ENCODE measurements around the gene CSDE1.

Gene CSDE1

DNA sequence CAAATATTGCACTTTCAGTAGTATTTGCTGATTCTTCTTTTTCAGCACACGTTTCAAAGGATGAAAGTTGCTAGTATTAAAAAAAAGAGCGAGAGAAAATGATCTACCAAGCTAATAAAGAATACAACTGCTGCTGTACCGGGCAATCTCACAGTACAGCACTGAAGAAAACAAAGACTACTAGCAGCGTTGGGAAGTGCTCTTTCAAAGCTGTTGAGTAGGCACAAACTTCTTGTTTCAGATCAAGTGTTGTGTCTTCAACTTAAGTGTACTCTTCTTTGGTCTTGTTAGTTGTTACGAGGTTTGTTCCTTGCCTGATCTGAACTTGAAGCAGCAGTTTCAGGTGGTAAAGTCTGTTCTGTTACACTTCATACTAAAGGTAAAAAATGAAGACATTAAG is 7.9 kb downstream of the CSDE1 start:
- no peak for DNase-seq (ENCODE audit: low spot score)

DNA sequence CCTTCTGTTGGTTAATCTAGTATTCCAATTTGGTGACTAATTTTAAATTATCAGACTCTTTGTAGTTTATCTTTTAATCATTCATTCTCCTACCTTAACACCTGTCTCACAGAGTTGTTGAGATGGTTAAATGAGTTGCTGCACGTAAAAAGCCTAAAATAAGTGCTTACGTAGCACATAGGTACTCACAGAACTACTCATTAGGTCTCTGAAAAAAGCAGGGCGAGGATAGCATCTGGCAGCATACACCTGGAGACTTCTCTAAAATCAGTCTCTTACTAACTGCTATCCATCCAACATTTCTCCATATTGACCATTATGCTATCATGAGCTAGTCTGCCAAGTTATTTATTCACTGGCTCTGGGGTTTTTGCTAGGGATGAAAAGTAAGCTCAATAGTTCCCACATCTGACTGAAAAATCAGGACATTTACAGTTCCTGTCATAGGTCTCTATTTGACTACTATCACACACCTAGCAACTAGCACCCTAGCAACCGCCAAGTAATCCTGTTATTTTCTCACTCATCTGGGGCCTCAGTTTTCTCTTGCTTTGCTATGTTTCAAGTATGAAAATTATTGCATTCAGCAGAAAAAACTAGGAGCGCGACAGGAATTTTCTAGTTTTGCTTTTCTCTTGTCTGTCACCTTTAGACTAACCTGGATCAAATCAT is 11.2 kb downstream of the CSDE1 start:
- DNase-seq (ENCODE audit: low spot score), result no peak

DNA sequence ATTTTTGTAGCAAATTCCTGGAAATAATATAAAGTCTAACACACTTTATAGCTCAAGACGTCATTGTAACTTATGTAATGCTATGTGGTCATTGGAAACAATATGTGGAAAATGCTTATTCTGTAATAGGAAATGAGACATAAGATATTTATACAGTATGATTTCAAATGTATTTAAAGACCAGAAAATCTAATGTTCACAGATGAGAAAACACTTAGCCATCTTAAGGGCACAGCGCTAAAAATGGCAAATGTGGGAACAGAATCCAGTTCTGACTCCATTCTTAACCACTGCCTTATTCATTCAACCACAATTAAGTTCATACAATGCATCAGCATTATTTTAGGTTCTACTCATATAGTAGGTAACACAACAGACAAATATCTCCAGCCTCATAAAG is 12.5 kb downstream of the CSDE1 start:
- no peak for DNase-seq (ENCODE audit: low spot score)

DNA sequence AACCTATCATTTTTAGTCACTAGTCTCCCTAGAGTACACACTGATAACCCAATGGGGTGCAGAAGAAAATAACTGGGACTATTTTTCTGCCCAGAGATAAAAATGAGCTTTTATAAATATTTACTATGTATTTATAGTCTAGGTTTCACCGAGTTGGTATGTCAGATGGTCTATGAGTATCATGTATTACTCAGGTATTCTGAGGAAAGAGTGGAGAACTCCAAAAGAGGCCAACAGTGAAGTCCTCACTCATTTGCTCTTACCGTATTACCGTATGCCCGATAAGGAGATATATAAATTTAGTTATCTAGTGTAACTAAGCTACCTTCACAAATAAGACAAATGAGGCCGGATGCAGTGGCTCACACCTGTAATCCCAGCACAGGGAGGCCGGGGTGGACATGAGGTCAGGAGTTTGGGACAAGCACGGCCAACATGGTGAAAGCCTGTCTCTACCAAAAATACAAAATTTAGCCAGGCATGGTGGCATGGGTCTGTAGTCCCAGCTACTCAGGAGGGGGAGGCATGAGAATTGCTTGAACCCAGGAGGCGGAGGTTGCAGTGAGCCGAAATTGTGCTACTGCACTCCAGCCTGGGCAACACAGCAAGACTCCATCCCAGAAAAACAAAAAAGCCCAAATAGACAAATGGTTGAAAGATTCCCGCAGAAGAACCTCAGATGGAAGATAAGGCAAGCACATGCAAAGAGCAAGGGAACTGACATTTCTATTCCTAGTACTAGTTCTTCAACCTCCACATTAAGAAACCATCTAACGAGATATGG is 15.6 kb downstream of the CSDE1 start:
- DNase-seq (ENCODE audit: low spot score), result no peak

DNA sequence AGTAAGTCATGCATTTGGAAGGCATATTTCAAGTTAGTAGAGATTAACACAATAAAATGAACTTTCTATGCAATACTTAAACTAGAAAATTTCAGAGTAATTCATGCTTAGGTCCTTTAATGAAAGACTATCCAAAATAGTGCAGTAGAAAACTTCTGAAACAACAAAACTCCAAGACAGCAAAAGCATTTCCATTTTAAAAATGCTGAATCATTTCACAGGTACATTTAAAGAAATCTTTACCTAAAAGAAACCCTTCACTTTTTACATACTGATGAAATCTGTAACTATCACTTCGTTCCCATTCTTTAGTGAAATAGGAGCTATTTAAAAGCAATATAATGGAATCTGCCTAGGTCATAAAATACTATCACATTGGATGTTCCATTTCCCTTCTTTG is 17.5 kb downstream of the CSDE1 start:
- no peak for DNase-seq (ENCODE audit: low spot score)

DNA sequence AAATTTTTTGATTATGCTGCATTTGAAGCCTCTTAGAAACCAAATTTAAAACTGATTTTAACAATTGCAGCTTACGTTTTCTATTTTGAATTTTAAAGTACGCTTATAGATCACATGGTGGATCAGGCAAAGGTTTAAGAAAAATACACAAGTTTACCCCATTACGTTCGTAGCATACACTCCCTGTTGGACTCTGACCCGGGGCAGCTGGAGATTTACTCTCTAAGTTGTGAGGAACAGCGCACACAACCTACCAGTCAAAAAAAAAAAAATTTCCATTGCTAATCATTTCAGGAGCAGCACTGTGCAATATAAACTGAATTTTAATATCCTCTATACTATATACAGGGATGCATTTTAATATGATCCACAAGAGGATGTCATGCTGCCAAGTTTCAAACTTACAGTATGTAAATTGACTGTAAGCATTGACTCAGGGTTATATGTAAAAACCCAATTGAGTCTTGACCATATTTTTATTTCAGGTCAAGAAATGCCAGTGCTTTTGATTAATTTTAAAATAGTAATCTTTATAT is 20.4 kb downstream of the CSDE1 start:
- no peak for DNase-seq (ENCODE audit: low spot score)

DNA sequence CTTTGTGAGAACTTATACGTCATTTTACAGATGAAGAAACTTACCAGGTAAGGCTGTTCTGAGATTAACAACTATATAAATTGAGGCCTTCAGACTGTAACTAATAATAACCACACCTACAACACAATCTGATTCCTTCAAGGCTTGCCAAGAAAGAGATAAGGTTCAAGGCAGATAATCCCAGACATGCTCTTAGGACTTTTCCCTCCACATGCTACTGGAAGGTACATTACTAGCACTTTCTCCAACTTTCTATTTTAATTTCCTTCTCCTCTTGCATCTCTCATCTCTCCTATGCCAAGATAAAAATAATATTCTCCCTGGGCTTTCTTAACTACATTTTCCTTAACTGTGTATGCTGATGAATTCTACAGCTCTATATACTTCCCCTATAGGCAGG is 22.3 kb downstream of the CSDE1 start:
- DNase-seq (ENCODE audit: low spot score), result no peak

DNA sequence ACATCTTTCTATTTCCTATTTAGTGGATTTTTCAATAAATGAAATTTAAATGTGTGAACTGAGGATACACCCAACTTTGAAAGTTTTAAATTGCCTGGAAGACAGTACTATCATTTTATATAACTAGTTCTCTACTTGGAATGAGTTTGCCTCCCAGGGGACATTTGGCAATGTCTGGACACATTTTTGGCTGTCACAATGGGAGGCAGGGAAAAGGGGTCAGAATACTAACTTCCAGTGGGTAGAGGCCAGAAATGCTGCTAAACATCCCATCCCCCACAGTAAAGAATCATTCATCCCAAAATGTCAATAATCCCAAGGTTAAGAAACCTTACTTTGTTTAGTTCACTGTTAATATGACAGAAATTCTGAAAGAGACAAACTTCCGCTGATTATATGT is 28.0 kb downstream of the CSDE1 start:
- no peak for DNase-seq (ENCODE audit: low spot score)

DNA sequence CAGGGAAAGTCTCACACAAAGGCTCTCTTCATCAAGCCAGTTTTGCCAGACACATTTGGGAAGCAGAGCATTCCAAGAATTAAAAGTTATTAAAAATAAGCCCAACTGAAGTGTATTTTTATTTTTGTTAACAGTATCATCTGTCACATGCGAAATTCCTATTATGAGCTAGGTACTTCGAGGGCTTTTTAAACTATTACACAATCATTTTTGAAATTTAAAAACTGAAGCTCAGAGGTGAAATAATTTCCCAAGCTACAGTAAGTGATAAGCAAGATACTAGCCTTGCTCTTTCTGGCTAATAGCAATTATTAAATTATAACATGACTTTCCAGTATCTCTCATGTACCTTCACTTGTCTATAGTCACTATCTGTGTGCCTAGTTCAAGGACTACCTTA is 29.2 kb downstream of the CSDE1 start:
- DNase-seq (ENCODE audit: low spot score), result no peak

DNA sequence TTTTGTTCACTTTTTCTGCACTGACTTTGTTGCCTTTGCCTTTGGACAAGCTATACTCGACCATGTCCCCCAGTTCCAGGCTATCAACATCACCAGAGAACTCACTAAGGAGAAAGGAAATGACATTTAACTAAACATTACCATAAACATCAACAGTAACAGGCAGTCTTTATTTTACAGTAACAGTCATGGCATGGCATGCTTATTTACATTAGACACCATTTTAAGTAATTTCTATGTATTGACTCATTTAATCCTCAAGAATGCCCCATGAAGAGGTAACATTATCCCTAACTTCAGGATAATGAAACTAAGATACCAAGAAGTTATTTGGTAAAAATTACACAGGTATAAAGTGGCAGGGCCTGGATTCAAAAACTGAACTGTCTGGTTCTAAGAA is 32.6 kb downstream of the CSDE1 start:
- DNase-seq (ENCODE audit: low spot score), result no peak

DNA sequence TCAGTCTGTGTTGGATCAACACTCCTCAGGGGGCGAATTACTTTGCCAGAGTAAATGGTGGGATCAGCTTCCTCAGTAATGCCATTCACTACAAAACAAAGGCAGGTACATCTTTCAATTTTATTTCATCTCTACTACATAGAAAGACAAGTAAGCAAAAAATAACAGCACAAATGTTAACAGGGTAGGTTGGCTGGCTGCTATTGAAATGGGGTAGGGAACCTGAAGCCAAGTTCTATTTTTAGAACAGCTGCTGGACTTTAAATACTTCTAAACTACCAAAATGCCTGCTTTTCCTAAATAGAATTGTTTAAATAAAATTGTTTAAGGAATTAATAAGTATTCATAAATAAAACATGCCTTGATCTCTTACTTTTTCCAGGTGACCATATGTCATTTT is 33.9 kb downstream of the CSDE1 start:
- DNase-seq (ENCODE audit: low spot score), result no peak

DNA sequence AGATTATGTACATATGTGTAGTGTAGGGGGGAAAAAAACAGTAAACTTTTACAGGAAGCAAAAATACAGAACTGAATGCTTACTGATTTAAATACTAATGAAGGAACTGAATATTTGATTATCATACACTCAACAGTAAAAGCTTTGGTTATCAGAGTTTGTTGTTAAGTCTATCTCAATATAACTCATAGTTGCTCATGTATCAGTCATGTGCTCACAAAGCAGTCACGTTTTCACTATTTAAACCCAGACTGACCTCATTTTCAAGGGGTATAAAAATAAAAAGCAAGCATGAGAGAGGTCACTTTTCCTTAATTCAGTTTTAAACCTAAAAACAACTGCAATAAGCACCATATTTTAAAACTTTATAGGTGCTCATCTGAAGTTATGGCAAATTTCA is 34.3 kb downstream of the CSDE1 start:
- DNase-seq (ENCODE audit: low spot score), result no peak

DNA sequence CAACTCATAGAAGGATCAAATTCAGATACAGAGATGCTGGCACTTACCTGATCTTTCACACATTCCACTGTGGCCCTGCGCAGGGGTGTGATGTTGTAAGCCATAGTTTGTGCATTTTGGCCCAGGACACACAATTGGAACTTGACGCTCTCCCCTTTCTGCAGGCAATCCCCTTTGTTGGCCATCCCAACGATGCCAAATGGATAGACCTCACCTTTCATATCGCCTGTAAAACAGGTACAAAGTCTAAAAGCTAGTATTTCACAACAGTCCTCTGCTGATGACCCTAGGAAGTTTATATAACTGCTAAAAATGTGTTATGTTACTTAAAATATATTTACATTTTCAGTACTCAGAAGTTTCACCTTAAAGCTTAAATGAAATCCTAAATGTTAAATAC is 37.3 kb downstream of the CSDE1 start:
- DNase-seq (ENCODE audit: low spot score), result no peak

DNA sequence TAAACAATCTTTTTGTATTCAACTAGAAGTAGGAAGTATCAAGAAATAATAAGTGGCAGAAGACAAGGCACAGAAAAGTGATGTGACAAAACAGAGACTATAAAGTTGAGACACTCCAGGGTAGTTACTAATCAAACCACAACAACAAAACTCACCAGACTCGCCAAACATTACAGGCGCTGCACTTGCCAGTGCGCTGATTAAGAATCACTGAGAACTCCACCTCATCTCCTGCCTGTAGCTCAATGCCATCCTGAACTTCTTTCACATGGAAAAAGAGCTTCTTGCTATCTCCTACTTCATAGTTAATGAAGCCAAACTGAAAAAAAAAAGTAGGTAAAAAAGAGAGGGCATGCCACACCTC is 38.4 kb downstream of the CSDE1 start:
- no peak for DNase-seq (ENCODE audit: low spot score)

DNA sequence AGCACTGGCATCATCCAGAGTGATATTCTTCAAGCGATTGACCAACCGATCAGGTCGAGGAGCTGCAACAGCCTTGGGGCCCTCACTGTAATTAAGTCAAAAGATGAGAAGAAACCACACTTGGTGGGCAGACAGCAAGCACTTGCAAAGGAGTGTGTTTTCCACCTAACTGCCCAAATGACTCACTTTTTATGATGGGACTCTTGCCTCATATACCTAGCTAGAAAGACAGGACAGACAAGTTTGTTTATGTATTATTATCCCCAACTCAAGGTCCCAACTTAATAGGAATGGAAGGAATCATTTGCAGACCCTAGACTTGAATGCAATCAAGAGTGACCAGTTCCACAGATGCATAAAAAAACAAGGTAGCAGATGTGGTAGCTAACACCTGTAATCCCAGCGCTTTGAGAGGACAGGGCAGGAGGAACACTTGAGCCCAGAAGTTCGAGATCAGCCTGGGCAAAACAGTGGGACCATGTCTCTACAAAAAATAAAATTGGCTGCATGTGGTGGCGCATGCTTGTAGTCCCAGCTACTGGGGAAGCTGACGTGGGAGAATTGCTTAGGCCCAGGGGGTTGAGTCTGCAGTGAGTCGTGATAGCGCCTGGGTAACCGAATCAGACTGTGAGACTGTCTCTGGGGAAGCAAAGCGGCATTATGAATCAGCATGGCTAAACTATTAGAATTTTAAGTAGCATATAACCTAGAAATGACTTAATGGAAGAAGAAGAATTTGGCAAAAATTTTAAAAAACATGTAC is 38.9 kb downstream of the CSDE1 start:
- DNase-seq (ENCODE audit: low spot score), result no peak

DNA sequence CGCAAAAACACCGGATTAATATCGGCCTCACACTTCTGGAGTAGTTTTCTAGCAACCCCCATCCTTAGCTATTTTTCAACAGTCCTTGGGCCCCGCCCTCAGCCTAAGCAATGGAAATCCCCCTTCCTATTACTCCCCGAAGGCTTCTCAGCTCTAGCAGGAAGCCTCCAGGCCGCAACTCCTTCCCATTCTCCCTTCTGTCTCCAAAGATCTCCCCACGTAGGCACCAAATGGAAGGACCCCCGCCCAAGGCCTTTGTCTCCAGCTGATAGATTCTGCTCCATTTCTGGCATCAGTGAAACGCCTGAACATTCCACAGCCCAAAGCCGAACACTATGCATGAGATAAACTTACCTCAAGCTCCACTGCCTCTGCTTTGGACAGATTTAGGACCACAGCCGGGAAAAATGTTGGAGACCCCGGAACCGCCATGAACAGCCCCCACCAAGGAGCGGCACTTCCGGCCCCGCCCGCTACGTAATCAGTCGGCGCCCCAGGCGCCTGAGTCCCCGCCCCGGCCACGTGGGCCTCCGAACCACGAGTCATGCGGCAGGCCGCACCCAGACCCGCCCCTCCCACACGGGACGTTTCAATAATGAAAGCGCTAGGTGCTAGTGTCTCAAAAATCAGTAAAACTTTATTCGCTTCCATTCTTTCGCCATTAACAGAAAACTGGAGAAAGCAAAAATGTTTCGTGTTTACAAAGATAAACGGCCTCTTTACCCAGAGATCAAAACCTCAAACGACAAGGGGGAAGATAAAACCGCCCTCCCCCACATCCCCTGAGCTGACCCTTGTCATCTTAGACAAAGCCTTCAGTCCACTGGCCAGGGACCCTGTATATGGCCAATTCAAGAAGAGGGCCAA is 41.2 kb downstream of the CSDE1 start, which contains the start of gene NRAS:
Gene NRAS, minus strand, starts transcription at position 468 of the 867 bp plus-strand sequence. CDS start 611 bp downstream, outside the sequence.
- peak; percentile 96 for DNase-seq (ENCODE audit: low spot score)

DNA sequence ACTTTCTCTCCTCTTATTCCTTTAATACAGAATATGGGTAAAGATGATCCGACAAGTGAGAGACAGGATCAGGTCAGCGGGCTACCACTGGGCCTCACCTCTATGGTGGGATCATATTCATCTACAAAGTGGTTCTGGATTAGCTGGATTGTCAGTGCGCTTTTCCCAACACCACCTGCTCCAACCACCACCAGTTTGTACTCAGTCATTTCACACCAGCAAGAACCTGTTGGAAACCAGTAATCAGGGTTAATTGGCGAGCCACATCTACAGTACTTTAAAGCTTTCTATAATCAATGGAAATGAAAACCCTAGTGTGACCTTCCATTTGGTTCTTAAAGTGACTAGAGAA is 41.9 kb downstream of the CSDE1 start:
- DNase-seq (ENCODE audit: low spot score), result peak; percentile 42

DNA sequence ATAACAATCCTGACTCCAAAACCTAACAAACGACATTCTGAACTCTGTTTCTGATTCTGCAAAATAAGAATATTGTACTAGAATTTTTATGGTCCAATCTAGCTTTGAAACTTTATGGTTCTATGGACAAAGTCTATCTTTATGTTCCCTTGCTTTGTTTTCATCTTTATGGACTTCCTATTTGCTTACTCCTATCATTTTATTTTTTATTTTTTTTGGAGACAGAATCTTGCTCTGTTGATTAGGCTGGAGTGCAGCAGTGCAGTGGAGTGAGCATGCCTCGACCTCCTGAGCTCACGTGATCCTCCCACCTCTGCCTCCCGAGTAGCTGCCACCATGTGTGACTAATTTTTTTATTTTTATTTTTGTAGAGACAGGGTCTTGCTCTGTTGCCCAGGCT is 44.8 kb downstream of the CSDE1 start:
- no peak for DNase-seq (ENCODE audit: low spot score)

DNA sequence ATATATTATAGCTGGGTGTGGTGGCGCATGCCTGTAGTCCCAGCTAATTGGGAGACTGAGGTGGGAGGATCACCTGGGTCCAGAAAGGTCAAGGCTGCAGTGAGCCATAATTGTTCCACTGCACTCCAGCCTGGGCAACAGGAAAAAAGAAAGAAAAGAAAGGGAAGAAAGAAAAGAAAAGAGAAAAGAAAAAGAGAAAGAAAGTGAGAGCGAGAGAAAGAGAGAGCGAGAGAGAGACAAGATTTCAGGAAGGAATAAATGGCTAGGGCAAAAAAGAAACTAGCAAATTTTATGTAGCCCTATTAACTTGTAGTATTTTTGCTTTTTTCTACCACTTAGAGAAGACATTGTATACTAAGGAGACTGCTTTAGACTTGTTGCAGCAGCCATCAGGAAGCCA is 47.4 kb downstream of the CSDE1 start:
- no peak for DNase-seq (ENCODE audit: low spot score)

DNA sequence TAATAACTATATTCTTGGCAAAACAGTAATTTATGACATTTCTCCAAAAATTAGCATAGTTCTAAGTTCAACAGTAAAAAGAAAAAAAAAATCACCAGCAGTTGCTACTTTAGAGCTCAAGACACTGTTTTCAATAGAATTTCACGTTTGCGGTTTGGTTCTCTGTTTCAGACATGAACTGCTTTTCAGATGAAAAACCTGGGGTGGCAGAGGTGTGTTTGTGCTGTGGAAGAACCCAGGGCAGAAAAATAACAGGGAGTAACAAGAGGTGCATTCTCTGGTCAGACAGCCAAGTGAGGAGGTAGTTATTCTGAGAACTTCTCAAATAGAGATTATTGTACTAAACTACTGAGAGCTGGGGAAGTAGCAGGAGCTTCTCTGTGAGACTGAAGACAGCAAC is 50.2 kb downstream of the CSDE1 start:
- no peak for DNase-seq (ENCODE audit: low spot score)

DNA sequence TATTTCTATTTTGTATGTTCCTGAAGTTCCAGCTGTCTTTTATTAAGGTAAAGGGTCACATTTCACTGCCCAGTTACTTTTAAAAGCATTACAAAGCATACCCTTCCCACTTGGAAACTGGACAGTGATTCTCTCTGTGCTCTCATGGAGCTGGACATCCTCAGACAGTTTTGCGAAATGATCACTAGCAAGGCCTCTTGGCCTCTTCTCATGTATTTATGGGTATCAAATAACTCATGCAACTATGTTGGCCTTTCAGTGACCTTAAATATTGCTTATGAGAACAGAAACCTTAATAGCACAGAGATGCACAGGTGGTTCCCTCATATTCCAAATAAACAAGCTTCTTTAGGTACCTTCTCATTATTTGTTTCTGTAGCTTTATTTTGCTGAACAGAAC is 54.5 kb downstream of the CSDE1 start:
- DNase-seq (ENCODE audit: low spot score), result no peak

DNA sequence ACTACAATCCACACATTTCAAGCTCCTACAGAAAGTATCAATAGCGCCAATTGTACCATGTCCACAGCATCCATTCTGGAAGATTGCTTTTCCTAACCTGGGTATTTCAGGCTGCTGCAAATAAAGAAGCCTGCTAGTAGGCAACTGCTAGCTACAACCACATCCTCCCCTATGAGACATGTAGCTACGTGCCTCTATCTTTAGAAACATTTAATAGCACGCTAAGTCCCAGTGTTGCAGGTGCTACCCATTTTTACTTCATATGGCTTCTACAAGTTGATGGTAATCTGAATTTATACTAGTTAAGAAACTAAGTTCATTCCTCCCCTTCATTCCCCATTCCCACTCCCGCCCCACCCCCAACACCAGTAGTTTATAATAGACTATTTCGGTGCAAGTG is 55.0 kb downstream of the CSDE1 start:
- DNase-seq (ENCODE audit: low spot score), result no peak
